ENCODE measurements around the gene BID.

- TF ChIP-seq CTCF (IDR thresholded peaks at IDR 0.05), result no peak
- TF ChIP-seq POLR2A (IDR thresholded peaks at IDR 0.05), result no peak
Observed at GRCh38 chr22:17796695-17797094, 22.4 kb upstream of the BID start.
